CD4-positive, alpha-beta T cell treated with Interleukin-12 subunit alpha and Interleukin-12 subunit beta, for 1 hour (primary cell): Measurements from ENCODE around the gene HSFX3.
A peak's percentile ranks its signal among the peaks of the same experiment; 100 is the strongest.
"Not testable (repeated sequence)": the region's sequence is repeated elsewhere in the genome, so short reads cannot be mapped to it uniquely, and the experiment has no call there.

Experiments
- DNase-seq: peaks from one replicate; pipeline ENCODE4 v3.0.0-alpha.2; 2020

Gene HSFX3

GRCh38 chrX:149545545-149546543 is 3.9 kb downstream of the HSFX3 start:
- not testable (repeated sequence) for DNase-seq

DNA sequence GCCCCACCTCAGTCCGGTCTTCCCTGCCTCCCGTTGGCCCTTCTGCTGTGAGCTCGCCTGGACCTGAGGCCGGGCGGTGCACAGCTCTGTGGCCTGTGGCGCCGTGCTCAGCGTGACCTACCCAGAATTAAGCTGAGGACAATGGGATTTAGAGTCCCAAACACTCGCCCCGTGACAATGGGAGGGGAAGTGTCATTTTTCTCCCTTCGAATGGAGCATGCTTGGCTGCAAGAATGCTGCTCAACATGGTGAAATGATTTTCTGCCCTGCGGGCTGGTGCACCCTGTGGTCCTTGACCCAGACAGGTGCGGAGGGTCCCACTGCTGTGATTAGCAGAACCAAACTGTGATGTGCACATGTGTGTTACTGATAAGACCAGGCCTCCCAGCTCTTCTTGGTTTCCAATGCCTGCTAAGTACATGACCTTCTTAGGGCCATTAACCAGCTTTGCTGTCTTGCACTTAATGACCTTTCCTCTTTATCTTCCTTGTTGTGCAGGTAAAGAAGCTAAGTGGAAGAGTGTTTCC is 8.1 kb downstream of the HSFX3 start:
- no peak for DNase-seq

GRCh38 chrX:149540621-149541520 is 8.9 kb downstream of the HSFX3 start, which contains the start of gene EOLA1:
TSS of gene EOLA1 (plus strand) at chrX:149541012. CDS start at chrX:149545631, 4,619 bp downstream.
- DNase-seq, result peak; percentile 90

- DNase-seq, result peak; percentile 90
Measured at GRCh38 chrX:149540131-149540620, 9.5 kb downstream of the HSFX3 start.

DNA sequence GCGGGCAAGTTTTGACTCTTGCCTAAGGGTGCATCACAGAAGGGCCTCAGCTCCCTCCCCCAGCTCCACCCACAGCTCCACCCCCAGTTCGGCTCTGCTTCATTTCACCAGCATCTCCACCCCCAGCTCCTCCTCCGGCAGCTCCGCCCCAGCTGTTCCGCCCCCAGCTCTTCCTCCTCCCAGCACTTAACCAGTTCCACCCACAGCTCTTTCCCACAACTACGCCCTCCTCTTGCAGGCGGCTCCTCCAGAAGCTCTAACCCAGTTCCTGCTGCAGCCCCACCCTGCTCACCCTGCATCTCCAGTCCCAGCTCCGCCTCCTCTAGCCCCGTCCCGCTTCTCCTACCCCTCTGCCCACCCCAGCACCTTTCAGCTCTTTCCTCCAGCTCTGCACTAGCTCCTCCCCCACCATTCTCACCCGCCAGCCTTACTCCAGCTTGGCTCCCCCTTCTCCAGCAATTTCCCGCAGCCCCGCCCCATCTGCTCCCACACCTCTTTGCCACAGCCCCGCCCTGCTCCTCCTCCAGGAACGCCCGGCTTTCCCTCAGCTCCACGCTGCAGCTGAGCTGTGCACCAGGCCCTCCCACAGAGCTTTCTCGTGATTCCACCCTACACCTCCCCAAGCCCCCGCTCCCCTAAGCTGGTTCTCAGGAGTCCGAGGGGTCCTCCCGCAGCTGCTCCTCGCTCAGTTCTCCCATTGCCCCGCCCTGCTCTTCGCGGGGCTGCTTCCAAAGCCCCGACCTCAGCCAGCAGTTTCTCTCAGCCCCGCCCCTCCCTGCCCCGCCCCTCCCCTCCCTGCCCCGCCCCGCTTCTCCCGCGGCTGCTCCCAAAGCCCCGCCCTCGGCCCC is 10.2 kb downstream of the HSFX3 start:
- DNase-seq, result peak; percentile 93

DNA sequence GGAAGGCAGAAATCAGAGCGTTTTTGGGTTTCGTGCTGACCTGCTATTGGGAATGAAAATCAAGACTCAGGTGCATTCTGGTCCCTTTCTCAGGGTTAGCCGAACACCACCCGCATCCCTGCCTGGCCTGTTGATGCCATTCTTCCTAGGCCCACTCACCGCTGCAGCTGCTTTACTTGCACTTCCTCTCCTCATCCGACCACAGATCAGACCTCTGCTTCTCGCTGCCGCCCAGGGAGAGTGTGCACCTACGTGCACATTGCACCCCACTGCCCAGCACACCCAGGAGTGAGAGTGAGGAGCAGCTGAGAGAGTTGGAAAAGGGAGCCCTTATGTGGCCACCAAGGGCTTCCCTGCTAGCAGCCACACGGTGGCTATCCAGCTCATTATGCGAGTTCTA is 12.2 kb downstream of the HSFX3 start:
- not testable (repeated sequence) for DNase-seq

- not testable (repeated sequence) for DNase-seq
Measured at GRCh38 chrX:149534926-149535602, 14.7 kb downstream of the HSFX3 start.

DNA sequence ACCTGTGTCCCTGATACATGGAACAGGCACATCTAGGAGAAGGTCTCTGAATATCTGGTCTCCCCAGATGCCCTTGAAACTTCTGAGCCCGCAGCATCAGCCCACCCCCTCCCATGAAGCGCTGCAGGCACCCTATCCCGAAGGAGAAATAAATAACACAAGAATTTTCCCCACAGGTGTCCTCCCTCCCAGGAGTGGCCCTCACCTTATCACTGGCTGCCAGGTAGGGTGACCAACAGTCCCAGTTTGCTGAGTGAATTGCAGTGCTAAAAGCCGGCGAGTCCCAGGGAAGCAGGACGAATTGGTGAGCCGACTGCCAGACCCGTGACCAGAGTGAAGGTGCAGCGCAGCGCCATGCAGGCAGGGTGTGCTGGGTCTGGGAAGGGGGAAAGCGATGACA is 15.7 kb downstream of the HSFX3 start:
- not testable (repeated sequence) for DNase-seq

GRCh38 chrX:149532868-149533267 is 16.9 kb downstream of the HSFX3 start:
- not testable (repeated sequence) for DNase-seq

GRCh38 chrX:149531599-149531998 is 18.1 kb downstream of the HSFX3 start:
- DNase-seq, result no peak

DNA sequence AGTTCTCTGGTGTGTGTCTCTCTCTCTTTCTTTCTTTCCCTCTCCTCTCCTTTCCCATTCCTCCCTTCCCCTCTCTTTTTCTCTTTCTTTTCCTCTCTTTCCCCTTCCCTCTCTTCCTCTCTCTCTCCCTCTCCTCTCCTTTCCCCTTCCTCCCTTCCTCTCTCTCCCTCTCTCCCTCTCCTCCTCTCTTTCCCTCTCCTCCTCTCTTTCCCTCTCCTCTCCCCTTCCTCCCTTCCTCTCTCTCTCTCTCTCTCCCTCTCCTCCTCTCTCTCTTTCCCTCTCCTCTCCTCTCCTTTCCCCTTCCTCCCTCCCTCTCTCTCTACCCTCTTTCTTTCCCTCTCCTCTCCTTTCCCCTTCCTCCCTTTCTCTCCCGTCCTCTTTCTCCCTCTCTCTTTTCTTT is 21.3 kb downstream of the HSFX3 start:
- DNase-seq, result no peak

GRCh38 chrX:149527705-149528104 is 22.0 kb downstream of the HSFX3 start:
- DNase-seq, result peak; percentile 73

DNA sequence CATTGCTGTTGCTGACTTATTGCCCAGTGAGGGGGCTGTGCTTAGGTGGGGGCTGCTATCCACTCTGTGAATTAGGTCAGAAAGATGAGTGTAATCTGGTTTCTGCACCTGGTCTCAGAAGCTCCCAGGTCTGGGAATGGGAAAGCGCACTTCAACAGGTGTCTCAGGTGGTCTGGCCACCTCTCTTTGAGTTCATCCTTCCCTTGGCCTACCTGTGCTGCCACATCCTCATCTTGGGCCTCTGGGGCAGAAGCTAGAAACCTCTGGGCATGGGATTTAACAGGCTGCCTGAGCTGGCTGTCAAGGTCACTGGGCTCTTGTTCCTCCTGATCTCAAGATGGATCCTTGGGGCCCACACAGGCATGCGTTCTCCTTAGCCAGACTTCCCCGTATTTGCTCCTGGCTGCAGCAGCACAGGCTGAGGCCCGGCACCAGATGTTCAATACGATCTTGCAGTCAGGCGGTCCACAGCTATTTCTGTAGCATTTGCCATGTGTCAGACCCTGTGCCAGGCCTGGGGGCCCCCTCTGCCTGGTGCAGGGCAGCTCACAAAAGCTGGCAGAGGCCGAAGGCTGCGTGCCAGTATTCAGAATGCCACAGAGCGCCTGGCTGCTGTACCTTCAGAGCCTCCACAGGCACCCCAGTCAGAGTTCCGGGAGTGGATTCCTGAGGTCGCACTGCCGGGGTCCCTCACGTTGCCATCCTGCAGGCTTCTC is 23.2 kb downstream of the HSFX3 start:
- DNase-seq, result not testable (repeated sequence)

GRCh38 chrX:149525903-149526302 is 23.8 kb downstream of the HSFX3 start:
- peak; percentile 73 for DNase-seq

GRCh38 chrX:149525389-149525788 is 24.3 kb downstream of the HSFX3 start:
- peak; percentile 85 for DNase-seq

- DNase-seq, result no peak
Measured at GRCh38 chrX:149522916-149523315, 26.8 kb downstream of the HSFX3 start.

- peak; percentile 59 for DNase-seq
Measured at GRCh38 chrX:149521438-149521837, 28.3 kb downstream of the HSFX3 start.

GRCh38 chrX:149520636-149521277 is 29.0 kb downstream of the HSFX3 start:
- not testable (repeated sequence) for DNase-seq

DNA sequence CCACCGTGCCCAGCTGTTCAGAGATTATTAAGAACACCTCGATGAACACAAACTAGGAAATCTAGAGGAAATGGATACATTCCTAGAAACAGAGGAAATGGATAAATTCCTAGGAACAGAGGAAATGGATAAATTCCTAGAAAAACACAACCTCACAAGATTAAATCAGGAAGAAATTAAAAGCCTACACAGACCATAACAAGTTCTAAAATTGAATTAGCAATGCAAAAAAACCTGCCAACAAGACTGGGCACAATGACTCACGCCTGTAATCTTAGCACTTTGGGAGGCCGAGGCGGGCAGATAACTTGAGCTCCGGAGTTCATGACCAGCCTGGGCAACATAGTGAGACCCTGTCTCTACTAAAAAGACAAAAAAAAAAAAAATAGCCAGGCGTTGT is 31.5 kb downstream of the HSFX3 start:
- DNase-seq, result no peak

GRCh38 chrX:149517308-149517707 is 32.4 kb downstream of the HSFX3 start:
- no peak for DNase-seq
